Erythroblast (primary cell): Measurements from ENCODE around the gene MIPOL1.

Source experiments
- GATA1 ChIP-seq: IDR thresholded peaks from 2 replicates; pipeline ENCODE4 v1.6.1; 2011; ENCODE audit warnings: low read depth, mild to moderate bottlenecking, control low read depth, low read length, moderate library complexity
- POLR2A ChIP-seq: IDR thresholded peaks from 2 replicates; pipeline ENCODE4 v1.6.1; 2011; ENCODE audit warnings: mild to moderate bottlenecking, low read length

DNA sequence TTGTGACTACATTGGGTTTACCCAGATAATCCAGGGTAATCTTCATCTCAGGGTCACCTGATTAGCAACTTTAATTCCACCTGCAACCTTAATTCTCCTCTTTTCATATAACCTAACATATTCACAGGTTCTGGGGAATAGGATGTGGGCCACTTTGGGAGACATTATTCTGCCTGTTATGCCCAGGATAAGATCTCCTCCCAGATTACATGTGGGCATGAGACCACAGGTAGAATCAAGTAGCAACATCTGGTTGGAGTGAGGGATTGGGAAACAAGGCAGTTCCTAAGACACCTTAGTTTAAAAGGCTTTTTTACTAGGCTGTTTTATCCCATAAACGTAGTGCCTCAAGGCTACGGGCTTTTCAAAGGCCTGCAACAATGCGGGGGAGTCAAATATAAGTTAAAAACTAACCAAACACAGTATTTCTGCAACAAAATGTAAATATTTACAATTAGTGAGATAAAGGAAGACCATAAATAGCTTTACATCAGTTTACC, 215.8 kb downstream of the MIPOL1 start:
- TF ChIP-seq POLR2A = no peak
- TF ChIP-seq GATA1 = no peak
